Adrenal gland (tissue), 12 donors: Measurements from ENCODE around the gene CAMSAP1. TPM values are rescaled to one million over a fixed set of nuclear protein-coding genes. Genes with fewer than 3 reads are reported as not detected.

Experiments
- DNase-seq, 7 donors: peaks; one replicate each; pipeline ENCODE4 v3.0.0-alpha.2; 2019 to 2020
- H3K27ac ChIP-seq, 5 donors: fragments of 200-600 bp; sonication (generic) in 4 of 5; 1 replicate in 3 of 5; 2 replicates in 2 of 5; pipeline versions ENCODE4 v1.5.1 to v1.8.0; 2016 to 2020; ENCODE audit warnings: mild to moderate bottlenecking in 1 of 5
- H3K27me3 ChIP-seq: fragments of 200-600 bp; 2 replicates; pipeline ENCODE4 v1.8.0; 2021
- H3K36me3 ChIP-seq, 2 donors: fragments of 200-600 bp; replicated peaks in 1 of 2; 1 replicate in 1 of 2; 2 replicates in 1 of 2; pipeline versions ENCODE4 v1.5.1 to v1.8.0; 2018 to 2022
- H3K4me1 ChIP-seq, 2 donors: fragments of 200-600 bp; replicated peaks in 1 of 2; 1 replicate in 1 of 2; 2 replicates in 1 of 2; pipeline versions ENCODE4 v1.5.1 to v1.8.0; 2018 to 2021
- H3K4me3 ChIP-seq, 4 donors: fragments of 200-600 bp; sonication (generic) in 3 of 4; one replicate each; pipeline ENCODE4 v1.5.1; 2016 to 2018
- H3K9me3 ChIP-seq, 3 donors: fragments of 200-600 bp; sonication (generic) in 1 of 3; replicated peaks in 1 of 3; 1 replicate in 2 of 3; 2 replicates in 1 of 3; pipeline versions ENCODE4 v1.5.1 to v1.8.0; 2016 to 2021
- POLR2A ChIP-seq, 2 donors: fragments of 450-650 bp; IDR thresholded peaks; one replicate each; pipeline ENCODE4 v1.6.1; 2017; ENCODE audit warnings: antibody characterized with exemption in 2 of 2, mild to moderate bottlenecking in 2 of 2, moderate library complexity in 1 of 2
- WGBS, 4 donors: extraction: QIAGEN DNeasy Blood & Tissue Kit in 2 of 4; methylation state at CpG; one replicate each; pipeline versions ENCODE4 v1.1.5 to v1.1.7; 2013 to 2017; 5-methylcytosine and 5-hydroxymethylcytosine counted together
- intact Hi-C, 2 donors: fragments of 100-400 bp; cut with DNase I; formaldehyde crosslinking; loops; one replicate each; pipeline versions ENCODE4 v1.14.1 to v1.15.0; 2022 to 2023
- polyA plus RNA-seq, 3 donors: library from polyadenylated mRNA; stranded (reverse); fragments of 200-250 nt in 2 of 3; fragments of 350-450 nt in 1 of 3; fragmentation: Illumina TruSeq in 1 of 3; extraction: RNeasy Lipid Tissue Mini Kit (QIAGEN cat#74804) in 1 of 3; gene quantifications; one replicate each; pipeline ENCODE4 v1.2.3, GENCODE V29; 2013 to 2014
- total RNA-seq, 9 donors: library from RNA; depleted of rRNA in 4 of 9; stranded (reverse); fragments of >200 nt in 4 of 9; fragments of 120-200 nt in 1 of 9; fragmentation: NEBNext Ultra II Directional in 1 of 9; extraction: Animal tissue kit (Norgen Biotek cat#: 25700) in 1 of 9; gene quantifications; one replicate each; pipeline versions ENCODE4 v1.1.0 to v1.2.4, GENCODE V29; 2013 to 2023
- TF ChIP-seq, protein P1 (sequence below), 6 experiments: fragments of 450-650 bp in 4 of 6; fragments of 200-600 bp in 2 of 6; sonication (generic) in 1 of 6; IDR thresholded peaks; 1 replicate in 5 of 6; 2 replicates in 1 of 6; pipeline versions ENCODE4 v1.5.1 to v1.8.0; 2016 to 2021; ENCODE audit warnings: antibody characterized with exemption in 6 of 6, mild to moderate bottlenecking in 2 of 6, moderate library complexity in 1 of 6
- donor health status: healthy with polysubstance abuse.
- donor health status: Bipolar disorder and iron deficiency.
- donor health status: DM: yes; HTN: yes; CAD: no.
- donor health status: DM: no; HTN: no; CAD: no.
- donor health status: DM: no; HTN: no; CAD: no.
- donor health status: DM: yes; HTN: yes; CAD: no.

CAMSAP1 gene
- total and polyA plus RNA-seq, 12 donors, result 4.6 to 108 (median 27.0) TPM

DNA sequence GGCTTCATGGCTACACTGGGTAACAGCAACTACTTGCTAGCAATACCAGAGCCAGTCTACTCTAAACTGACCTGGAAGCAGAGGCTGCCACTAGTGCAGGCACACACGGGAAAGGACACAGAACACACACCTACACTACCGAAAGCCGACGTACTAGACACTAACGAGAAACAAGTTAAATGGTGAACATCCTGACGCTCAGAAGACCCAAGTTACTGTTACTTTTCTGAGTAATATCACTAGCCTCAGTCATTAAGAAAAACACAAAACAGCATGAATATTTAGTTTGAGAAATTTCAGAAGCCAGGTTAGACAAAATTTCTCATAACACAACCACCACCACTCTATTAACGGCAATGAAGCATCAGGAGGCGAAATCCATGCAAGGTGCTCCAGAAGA lies 44.5 kb downstream of the CAMSAP1 start:
- Histone ChIP-seq H3K27ac (no peak overlapping the region), H3K9me3 (no peaks in the 10 kb centered on the region), H3K4me3 (no peak overlapping the region), H3K27me3 (no peaks in the 10 kb centered on the region), H3K4me1 (peaks cover 0 to 2% of the 10 kb centered on the region in 2 donors), H3K36me3 (no peaks in the 10 kb centered on the region)
- 85 to 93% (median 92%) methylated on average over 8 of the region's 8 CpGs for WGBS, 4 donors
- no peak for TF ChIP-seq POLR2A (IDR thresholded peaks at IDR 0.05)
- TF ChIP-seq, protein P1, sequence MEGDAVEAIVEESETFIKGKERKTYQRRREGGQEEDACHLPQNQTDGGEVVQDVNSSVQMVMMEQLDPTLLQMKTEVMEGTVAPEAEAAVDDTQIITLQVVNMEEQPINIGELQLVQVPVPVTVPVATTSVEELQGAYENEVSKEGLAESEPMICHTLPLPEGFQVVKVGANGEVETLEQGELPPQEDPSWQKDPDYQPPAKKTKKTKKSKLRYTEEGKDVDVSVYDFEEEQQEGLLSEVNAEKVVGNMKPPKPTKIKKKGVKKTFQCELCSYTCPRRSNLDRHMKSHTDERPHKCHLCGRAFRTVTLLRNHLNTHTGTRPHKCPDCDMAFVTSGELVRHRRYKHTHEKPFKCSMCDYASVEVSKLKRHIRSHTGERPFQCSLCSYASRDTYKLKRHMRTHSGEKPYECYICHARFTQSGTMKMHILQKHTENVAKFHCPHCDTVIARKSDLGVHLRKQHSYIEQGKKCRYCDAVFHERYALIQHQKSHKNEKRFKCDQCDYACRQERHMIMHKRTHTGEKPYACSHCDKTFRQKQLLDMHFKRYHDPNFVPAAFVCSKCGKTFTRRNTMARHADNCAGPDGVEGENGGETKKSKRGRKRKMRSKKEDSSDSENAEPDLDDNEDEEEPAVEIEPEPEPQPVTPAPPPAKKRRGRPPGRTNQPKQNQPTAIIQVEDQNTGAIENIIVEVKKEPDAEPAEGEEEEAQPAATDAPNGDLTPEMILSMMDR (IDR thresholded peaks at IDR 0.05), result no peak
- DNase-seq, result no peak
- intact Hi-C loops, result loop anchor here (5.0 to 10.0 kb wide), 2 partner anchors 259 to 262 kb away; no protein-coding TSS in a partner anchor

DNA sequence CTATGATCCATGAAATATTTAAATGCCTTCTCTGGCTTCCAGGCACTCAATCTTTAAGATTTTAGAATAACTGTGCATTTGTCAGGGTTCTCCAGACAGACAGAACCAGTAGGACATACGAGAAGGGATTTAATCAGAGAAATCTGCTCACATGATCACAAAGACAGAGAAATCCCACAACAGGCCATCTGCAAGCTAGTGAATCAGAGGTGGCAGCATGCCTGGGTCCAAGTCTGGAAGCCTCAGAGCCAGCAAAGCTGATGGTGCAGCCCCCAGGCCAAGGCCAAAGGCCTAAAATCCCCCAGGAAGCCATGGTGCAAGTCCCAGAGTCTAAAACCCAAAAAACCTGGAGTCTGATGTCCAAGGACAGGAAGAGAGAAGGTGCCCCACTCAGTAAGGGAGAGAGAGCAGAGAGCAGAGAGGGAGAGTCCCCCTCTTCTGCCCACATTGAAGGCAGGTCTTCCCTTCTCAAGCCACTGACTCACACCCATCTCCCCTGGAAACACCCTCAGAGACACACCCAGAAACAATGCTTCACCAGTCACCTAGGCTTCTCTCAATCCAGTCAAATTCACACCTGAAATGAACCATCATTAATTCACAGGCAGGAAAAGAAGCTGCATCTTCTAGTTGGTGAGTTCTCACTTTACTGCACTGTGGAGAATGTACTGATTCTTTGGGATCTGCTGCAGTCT lies 48.7 kb downstream of the CAMSAP1 start:
- peak overlapping the region in 1 of 5 donors; percentile 57 for H3K27ac ChIP-seq
- 44 to 58% (median 52%) methylated on average over 1 of the region's 1 CpG for WGBS, 4 donors
- H3K9me3 ChIP-seq, result no peaks in the 10 kb centered on the region
- intact Hi-C loops, result no loop called here
- TF ChIP-seq POLR2A (IDR thresholded peaks at IDR 0.05), result no peak
- TF ChIP-seq, protein P1 (IDR thresholded peaks at IDR 0.05), result no peak
- H3K27me3 ChIP-seq, result no peaks in the 10 kb centered on the region
- H3K36me3 ChIP-seq, result peaks cover 0 to 5% of the 10 kb centered on the region in 2 donors
- H3K4me1 ChIP-seq, result peaks cover 0 to 5% of the 10 kb centered on the region in 2 donors
- H3K4me3 ChIP-seq, result no peak overlapping the region
- DNase-seq, result peak in 6 of 7 donors; percentile 49 to 68 (median 65)

DNA sequence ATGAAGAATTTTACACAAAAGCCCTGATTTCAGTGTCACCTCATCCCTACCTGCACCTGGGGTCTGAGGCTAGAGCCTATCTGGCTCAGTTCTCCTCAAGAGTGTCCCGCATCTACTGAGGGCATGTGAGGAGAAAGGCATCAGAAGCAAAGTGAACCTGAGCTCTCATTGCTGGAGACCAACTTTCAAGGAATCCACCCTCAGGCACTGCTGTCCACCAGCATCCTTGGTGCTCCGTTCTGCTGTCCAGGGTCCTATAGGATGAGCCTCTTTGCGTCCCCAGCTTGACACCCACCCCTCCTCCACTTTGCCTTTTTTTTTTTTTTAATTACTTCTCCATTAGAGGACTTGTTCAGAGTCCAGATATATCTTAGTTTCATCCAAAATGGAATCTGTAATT lies 49.5 kb downstream of the CAMSAP1 start:
- DNase-seq, result no peak
- H3K36me3 ChIP-seq, result peaks cover 0 to 5% of the 10 kb centered on the region in 2 donors
- H3K9me3 ChIP-seq, result no peaks in the 10 kb centered on the region
- WGBS, 4 donors, result 96 to 100% (median 97%) methylated on average over 3 of the region's 3 CpGs
- intact Hi-C loops, result no loop called here
- H3K27ac ChIP-seq, result no peak overlapping the region
- TF ChIP-seq, protein P1 (IDR thresholded peaks at IDR 0.05), result no peak
- TF ChIP-seq POLR2A (IDR thresholded peaks at IDR 0.05), result no peak
- no peaks in the 10 kb centered on the region for H3K27me3 ChIP-seq
- peaks cover 0 to 5% of the 10 kb centered on the region in 2 donors for H3K4me1 ChIP-seq
- H3K4me3 ChIP-seq, result no peak overlapping the region

DNA sequence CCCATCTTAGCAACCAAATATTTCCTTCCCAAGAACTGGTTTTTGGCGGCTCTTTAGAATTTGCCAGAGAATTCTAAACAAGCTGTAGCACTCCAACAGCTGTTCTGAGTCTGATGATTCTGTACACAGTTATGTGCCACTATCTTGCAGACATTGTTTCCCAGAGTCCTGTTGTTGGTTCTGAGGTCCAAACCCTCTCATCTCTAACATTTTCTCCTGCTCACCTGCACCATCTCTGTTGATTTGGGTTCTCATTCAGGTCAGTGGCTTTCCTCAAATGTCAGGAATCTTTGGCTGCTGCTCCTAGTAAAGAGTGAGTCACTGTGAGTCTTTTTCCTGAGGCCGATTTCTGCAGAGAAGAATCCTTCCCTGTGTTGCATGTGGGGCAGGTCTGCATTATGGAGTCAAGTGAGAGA lies 50.0 kb downstream of the CAMSAP1 start:
- peaks cover 0 to 5% of the 10 kb centered on the region in 2 donors for H3K36me3 ChIP-seq
- no peaks in the 10 kb centered on the region for H3K27me3 ChIP-seq
- no peak overlapping the region for H3K4me3 ChIP-seq
- TF ChIP-seq, protein P1 (IDR thresholded peaks at IDR 0.05), result no peak
- TF ChIP-seq POLR2A (IDR thresholded peaks at IDR 0.05), result no peak
- peak overlapping the region in 1 of 5 donors; percentile 19 for H3K27ac ChIP-seq
- DNase-seq, result no peak
- H3K9me3 ChIP-seq, result no peaks in the 10 kb centered on the region
- WGBS, 4 donors, result 76 to 88% (median 78%) methylated on average over 2 of the region's 2 CpGs
- H3K4me1 ChIP-seq, result peaks cover 0 to 5% of the 10 kb centered on the region in 2 donors
- intact Hi-C loops, result no loop called here
